ENCODE results near the gene STUB1.
A peak's percentile ranks its signal among the peaks of the same experiment; 100 is the strongest.

Gene STUB1

DNA sequence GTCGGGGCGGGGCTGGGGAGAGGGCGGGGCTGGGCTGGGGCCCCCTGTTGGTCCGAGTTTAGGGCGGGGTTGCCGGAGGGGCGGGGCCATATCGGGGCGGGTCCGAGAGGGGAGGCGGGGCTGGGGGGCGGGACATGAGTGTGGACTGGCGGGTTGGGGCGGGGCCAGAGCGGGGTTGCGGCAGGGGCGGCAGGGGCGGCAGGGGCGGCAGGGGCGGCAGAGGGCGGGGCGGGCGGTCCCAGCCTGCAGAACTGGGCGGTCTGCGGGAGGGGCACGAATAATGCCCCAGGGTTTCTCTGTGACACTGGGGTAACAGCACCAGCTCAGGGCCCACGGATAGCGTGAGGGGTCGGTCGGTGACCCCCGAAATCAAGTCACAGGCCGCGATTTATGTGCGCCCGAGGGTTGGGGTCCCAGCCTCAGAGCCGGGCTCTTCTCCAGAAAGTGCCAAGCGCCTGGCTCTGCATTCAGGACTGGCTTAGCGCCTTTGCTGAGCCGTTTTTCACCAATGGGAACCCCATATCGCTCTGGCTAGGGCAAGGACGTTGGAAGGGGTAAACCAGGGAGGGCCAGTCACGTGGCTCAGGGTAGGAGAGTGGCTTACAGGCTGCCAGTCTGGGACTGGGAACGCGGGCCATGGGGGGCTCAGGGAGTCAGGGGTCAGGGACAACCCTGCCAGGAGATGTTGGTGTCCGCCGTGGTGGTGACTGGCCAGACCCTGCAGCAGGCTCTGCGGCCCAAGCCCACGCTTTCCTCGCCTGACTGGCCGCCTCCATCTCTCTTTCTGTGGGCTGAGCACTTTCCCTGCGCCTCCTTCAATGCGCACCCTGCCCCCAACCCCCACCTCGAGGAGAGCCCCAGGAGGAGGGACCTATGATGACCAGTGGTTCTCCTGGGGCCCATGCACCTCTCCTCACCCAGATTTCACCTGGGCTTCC, 42.9 kb upstream of the STUB1 start:
- TF ChIP-seq SPI1 (IDR thresholded peaks at IDR 0.05; ENCODE audit: borderline replicate concordance, low read depth) (no peak), GABPA (IDR thresholded peaks at IDR 0.05; ENCODE audit: low read depth) (no peak), POLR2AphosphoS5 (IDR thresholded peaks at IDR 0.05; ENCODE audit: low read depth) (no peak)
- TF ChIP-seq, protein P1, sequence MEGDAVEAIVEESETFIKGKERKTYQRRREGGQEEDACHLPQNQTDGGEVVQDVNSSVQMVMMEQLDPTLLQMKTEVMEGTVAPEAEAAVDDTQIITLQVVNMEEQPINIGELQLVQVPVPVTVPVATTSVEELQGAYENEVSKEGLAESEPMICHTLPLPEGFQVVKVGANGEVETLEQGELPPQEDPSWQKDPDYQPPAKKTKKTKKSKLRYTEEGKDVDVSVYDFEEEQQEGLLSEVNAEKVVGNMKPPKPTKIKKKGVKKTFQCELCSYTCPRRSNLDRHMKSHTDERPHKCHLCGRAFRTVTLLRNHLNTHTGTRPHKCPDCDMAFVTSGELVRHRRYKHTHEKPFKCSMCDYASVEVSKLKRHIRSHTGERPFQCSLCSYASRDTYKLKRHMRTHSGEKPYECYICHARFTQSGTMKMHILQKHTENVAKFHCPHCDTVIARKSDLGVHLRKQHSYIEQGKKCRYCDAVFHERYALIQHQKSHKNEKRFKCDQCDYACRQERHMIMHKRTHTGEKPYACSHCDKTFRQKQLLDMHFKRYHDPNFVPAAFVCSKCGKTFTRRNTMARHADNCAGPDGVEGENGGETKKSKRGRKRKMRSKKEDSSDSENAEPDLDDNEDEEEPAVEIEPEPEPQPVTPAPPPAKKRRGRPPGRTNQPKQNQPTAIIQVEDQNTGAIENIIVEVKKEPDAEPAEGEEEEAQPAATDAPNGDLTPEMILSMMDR (IDR thresholded peaks at IDR 0.05; ENCODE audit: insufficient read depth, low read length): no peak
- TF ChIP-seq, protein P2, sequence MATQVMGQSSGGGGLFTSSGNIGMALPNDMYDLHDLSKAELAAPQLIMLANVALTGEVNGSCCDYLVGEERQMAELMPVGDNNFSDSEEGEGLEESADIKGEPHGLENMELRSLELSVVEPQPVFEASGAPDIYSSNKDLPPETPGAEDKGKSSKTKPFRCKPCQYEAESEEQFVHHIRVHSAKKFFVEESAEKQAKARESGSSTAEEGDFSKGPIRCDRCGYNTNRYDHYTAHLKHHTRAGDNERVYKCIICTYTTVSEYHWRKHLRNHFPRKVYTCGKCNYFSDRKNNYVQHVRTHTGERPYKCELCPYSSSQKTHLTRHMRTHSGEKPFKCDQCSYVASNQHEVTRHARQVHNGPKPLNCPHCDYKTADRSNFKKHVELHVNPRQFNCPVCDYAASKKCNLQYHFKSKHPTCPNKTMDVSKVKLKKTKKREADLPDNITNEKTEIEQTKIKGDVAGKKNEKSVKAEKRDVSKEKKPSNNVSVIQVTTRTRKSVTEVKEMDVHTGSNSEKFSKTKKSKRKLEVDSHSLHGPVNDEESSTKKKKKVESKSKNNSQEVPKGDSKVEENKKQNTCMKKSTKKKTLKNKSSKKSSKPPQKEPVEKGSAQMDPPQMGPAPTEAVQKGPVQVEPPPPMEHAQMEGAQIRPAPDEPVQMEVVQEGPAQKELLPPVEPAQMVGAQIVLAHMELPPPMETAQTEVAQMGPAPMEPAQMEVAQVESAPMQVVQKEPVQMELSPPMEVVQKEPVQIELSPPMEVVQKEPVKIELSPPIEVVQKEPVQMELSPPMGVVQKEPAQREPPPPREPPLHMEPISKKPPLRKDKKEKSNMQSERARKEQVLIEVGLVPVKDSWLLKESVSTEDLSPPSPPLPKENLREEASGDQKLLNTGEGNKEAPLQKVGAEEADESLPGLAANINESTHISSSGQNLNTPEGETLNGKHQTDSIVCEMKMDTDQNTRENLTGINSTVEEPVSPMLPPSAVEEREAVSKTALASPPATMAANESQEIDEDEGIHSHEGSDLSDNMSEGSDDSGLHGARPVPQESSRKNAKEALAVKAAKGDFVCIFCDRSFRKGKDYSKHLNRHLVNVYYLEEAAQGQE (IDR thresholded peaks at IDR 0.05; ENCODE audit: insufficient replicate concordance, low read depth): no peak
- DNase-seq (ENCODE audit: low read depth in 1 of 2, low spot score in 1 of 2): peak; percentile 68 to 84
- Histone ChIP-seq H3K27ac (replicated peaks) (peak overlapping the region; percentile 85), H3K4me3 (replicated peaks; ENCODE audit: insufficient read depth, low read length) (peak overlapping the region; percentile 72), H3K27me3 (ENCODE audit: insufficient read depth, poor library complexity, severe bottlenecking) (no peaks in the 10 kb centered on the region)

DNA sequence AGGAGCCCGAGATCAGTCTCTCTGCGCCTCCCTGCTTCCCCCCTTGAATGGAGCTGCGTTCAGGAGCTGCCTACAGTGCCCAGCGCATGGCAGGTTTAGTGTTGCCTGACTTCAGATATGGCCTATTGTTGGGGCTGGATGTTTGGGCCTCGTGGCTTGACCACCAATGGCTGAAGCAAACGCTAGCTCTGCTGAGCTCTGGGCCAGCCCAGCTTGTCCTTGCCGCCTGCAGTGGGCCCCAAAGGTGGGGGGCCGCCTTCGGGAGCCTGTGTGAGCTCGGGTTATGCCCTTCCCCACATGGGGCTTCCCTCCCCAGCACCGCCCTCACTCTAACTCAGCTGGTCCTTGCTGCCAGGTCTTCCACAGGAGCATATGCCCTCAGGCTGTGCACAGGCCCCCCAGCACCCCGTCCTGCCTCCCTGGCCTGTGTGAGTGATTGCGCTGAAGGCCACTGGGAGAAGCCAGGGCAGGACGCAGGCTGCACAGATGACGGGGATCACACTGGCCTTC, 42.1 kb upstream of the STUB1 start:
- Histone ChIP-seq H3K27me3 (ENCODE audit: insufficient read depth, poor library complexity, severe bottlenecking) (no peaks in the 10 kb centered on the region), H3K27ac (replicated peaks) (no peak overlapping the region; the same call in 1 of the 2 replicates), H3K4me3 (replicated peaks; ENCODE audit: insufficient read depth, low read length) (no peak overlapping the region)
- no peak for DNase-seq (ENCODE audit: low read depth in 1 of 2, low spot score in 1 of 2)
- TF ChIP-seq, protein P1 (IDR thresholded peaks at IDR 0.05; ENCODE audit: insufficient read depth, low read length): no peak
- TF ChIP-seq POLR2AphosphoS5 (IDR thresholded peaks at IDR 0.05; ENCODE audit: low read depth) (no peak), GABPA (IDR thresholded peaks at IDR 0.05; ENCODE audit: low read depth) (no peak), SPI1 (IDR thresholded peaks at IDR 0.05; ENCODE audit: borderline replicate concordance, low read depth) (no peak)
- TF ChIP-seq, protein P2 (IDR thresholded peaks at IDR 0.05; ENCODE audit: insufficient replicate concordance, low read depth): no peak

DNA sequence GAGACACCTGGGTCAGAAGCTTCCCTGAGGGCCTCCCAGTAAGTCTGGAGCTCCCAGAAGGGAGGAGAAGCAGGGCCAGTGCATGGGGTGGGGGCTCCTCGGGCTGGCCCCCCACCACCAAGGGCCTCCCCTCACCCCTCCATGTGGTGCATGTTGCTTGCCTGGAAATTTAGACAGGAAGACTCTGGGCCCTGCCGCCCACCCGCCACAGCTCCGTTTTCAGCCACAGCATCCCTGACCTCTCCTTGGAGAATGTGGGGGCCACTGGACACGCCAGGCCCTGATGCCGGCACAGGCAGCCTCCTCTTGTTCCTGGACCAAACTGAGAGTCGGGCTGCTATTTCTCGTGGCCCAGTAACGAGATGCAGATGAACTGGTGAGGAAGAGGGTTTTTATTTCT, 41.4 kb upstream of the STUB1 start:
- TF ChIP-seq GABPA (IDR thresholded peaks at IDR 0.05; ENCODE audit: low read depth): no peak
- TF ChIP-seq, protein P2 (IDR thresholded peaks at IDR 0.05; ENCODE audit: insufficient replicate concordance, low read depth): no peak
- no peak for TF ChIP-seq SPI1 (IDR thresholded peaks at IDR 0.05; ENCODE audit: borderline replicate concordance, low read depth)
- TF ChIP-seq, protein P1 (IDR thresholded peaks at IDR 0.05; ENCODE audit: insufficient read depth, low read length): no peak
- no peak for TF ChIP-seq POLR2AphosphoS5 (IDR thresholded peaks at IDR 0.05; ENCODE audit: low read depth)
- Histone ChIP-seq H3K4me3 (replicated peaks; ENCODE audit: insufficient read depth, low read length) (no peak overlapping the region), H3K27me3 (ENCODE audit: insufficient read depth, poor library complexity, severe bottlenecking) (no peaks in the 10 kb centered on the region), H3K27ac (replicated peaks) (no peak overlapping the region)
- DNase-seq (ENCODE audit: low read depth in 1 of 2, low spot score in 1 of 2): no peak
